ENCODE data around the gene CLASP2. TPM values are rescaled to one million over a fixed set of nuclear protein-coding genes. Genes with fewer than 3 reads are reported as not detected.

The CLASP2 gene
- total RNA-seq, 1 donor from 2014 or later, result 42.6 TPM

- Mint-ChIP-seq H3K36me3 (ENCODE audit: unreplicated experiment) (no peaks in the 10 kb centered on the region), H3K27me3 (ENCODE audit: unreplicated experiment) (peaks cover 6% of the 10 kb centered on the region), H3K9me3 (ENCODE audit: unreplicated experiment) (no peaks in the 10 kb centered on the region), H3K4me1 (ENCODE audit: unreplicated experiment) (no peaks in the 10 kb centered on the region), H3K4me3 (ENCODE audit: unreplicated experiment) (no peak overlapping the region), H3K27ac (ENCODE audit: unreplicated experiment) (no peak overlapping the region)
- no peak for DNase-seq (ENCODE audit: extremely low spot score, unreplicated experiment)
- TF ChIP-seq, protein P1, sequence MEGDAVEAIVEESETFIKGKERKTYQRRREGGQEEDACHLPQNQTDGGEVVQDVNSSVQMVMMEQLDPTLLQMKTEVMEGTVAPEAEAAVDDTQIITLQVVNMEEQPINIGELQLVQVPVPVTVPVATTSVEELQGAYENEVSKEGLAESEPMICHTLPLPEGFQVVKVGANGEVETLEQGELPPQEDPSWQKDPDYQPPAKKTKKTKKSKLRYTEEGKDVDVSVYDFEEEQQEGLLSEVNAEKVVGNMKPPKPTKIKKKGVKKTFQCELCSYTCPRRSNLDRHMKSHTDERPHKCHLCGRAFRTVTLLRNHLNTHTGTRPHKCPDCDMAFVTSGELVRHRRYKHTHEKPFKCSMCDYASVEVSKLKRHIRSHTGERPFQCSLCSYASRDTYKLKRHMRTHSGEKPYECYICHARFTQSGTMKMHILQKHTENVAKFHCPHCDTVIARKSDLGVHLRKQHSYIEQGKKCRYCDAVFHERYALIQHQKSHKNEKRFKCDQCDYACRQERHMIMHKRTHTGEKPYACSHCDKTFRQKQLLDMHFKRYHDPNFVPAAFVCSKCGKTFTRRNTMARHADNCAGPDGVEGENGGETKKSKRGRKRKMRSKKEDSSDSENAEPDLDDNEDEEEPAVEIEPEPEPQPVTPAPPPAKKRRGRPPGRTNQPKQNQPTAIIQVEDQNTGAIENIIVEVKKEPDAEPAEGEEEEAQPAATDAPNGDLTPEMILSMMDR (IDR thresholded peaks at IDR 0.05), result no peak
These were observed 11.9 kb upstream of the CLASP2 start for GRCh38 chr3:33729993-33730392.

- no peaks in the 10 kb centered on the region for H3K9me3 Mint-ChIP-seq (ENCODE audit: unreplicated experiment)
- H3K4me1 Mint-ChIP-seq (ENCODE audit: unreplicated experiment), result peaks cover 16% of the 10 kb centered on the region
- no peaks in the 10 kb centered on the region for H3K27me3 Mint-ChIP-seq (ENCODE audit: unreplicated experiment)
- H3K4me3 Mint-ChIP-seq (ENCODE audit: unreplicated experiment), result no peak overlapping the region
- H3K27ac Mint-ChIP-seq (ENCODE audit: unreplicated experiment), result no peak overlapping the region
- DNase-seq (ENCODE audit: extremely low spot score, unreplicated experiment), result no peak
- no peaks in the 10 kb centered on the region for H3K36me3 Mint-ChIP-seq (ENCODE audit: unreplicated experiment)
- TF ChIP-seq, protein P1 (IDR thresholded peaks at IDR 0.05), result no peak
These were observed 6.2 kb upstream of the CLASP2 start for GRCh38 chr3:33724256-33724655.

DNA sequence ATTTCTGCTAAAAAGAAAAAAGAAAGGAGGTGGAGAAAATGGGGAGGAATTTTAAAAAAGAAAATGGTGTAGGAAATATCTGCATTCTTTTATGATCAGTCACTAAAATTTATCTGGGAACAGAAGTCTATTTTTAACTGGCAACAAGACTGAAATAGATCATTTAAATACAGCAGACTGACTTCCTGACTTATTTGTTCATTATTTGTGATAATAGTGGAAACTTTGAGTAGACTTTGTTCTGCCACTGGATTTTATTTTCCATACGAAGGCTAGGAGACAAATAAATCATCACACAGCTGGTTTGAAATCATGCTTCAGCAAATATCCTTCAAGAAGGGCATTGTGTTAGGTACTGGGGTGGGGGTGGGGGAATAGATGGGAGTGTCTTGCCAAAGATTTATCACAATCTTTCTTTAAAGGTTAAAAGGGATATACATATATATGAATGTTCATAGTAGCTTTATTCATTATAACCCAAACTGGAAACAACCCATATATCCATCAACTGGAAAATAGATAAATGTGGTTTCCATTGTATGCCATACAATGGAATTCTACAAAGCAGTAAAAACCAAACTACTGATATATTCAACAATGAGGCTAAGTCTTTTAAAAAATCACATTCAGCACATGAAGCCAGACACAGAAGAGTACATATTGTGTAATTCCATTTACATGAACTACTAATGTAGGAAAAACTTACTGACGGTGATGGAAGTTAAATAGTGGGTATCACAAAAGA lies 4.7 kb upstream of the CLASP2 start:
- Mint-ChIP-seq H3K27ac (ENCODE audit: unreplicated experiment) (peak overlapping the region; percentile 44), H3K9me3 (ENCODE audit: unreplicated experiment) (no peaks in the 10 kb centered on the region), H3K27me3 (ENCODE audit: unreplicated experiment) (no peaks in the 10 kb centered on the region), H3K36me3 (ENCODE audit: unreplicated experiment) (no peaks in the 10 kb centered on the region), H3K4me1 (ENCODE audit: unreplicated experiment) (peaks cover 23% of the 10 kb centered on the region), H3K4me3 (ENCODE audit: unreplicated experiment) (no peak overlapping the region)
- TF ChIP-seq, protein P1 (IDR thresholded peaks at IDR 0.05), result no peak
- DNase-seq (ENCODE audit: extremely low spot score, unreplicated experiment), result no peak

DNA sequence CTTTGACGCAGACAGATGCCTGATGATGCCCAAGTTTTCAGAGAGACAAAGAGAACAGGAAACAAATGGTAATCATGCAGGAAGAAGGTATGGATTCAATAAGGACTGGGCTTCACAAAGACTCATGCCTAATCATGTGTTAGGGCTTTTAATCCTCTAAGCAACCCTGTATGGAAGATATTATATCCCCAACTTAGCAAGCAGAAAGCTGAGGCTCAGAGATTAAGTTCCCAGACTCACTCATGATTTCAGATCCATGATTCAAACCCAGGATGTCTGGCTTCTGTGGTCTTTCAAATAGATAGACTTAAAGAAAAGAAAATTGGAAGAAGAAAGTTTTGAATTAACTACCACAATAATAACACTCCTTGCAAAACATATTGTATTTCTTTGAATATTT lies 4.1 kb upstream of the CLASP2 start:
- no peaks in the 10 kb centered on the region for H3K36me3 Mint-ChIP-seq (ENCODE audit: unreplicated experiment)
- H3K9me3 Mint-ChIP-seq (ENCODE audit: unreplicated experiment), result no peaks in the 10 kb centered on the region
- peak overlapping the region; percentile 44 for H3K27ac Mint-ChIP-seq (ENCODE audit: unreplicated experiment)
- peaks cover 23% of the 10 kb centered on the region for H3K4me1 Mint-ChIP-seq (ENCODE audit: unreplicated experiment)
- H3K27me3 Mint-ChIP-seq (ENCODE audit: unreplicated experiment), result no peaks in the 10 kb centered on the region
- DNase-seq (ENCODE audit: extremely low spot score, unreplicated experiment), result no peak
- TF ChIP-seq, protein P1 (IDR thresholded peaks at IDR 0.05), result no peak
- H3K4me3 Mint-ChIP-seq (ENCODE audit: unreplicated experiment), result no peak overlapping the region

DNA sequence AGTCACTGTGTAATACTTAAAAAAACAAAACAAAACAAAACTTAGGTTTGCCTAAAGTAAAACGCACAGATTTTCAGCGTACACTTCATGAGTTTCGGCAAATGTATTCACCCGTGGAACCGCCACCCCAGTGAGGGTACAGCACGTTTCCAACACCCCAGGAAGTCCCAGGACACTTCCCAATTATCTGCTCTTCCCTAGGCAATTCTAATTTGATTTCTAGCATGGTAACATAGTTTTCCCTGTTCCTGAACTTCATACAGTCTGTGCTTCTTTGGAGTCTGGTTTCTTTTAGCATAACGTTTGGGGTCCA lies 497 bp upstream of the CLASP2 start:
- DNase-seq (ENCODE audit: extremely low spot score, unreplicated experiment), result no peak
- no peaks in the 10 kb centered on the region for H3K9me3 Mint-ChIP-seq (ENCODE audit: unreplicated experiment)
- H3K4me3 Mint-ChIP-seq (ENCODE audit: unreplicated experiment), result peak overlapping the region; percentile 90
- peaks cover 23% of the 10 kb centered on the region for H3K4me1 Mint-ChIP-seq (ENCODE audit: unreplicated experiment)
- TF ChIP-seq, protein P1 (IDR thresholded peaks at IDR 0.05), result no peak
- H3K27me3 Mint-ChIP-seq (ENCODE audit: unreplicated experiment), result no peaks in the 10 kb centered on the region
- H3K27ac Mint-ChIP-seq (ENCODE audit: unreplicated experiment), result peak overlapping the region; percentile 93
- no peaks in the 10 kb centered on the region for H3K36me3 Mint-ChIP-seq (ENCODE audit: unreplicated experiment)

Data from osteocyte (in vitro differentiated cells).